Measurements from ENCODE around the gene GAL3ST3.
A peak's percentile ranks its signal among the peaks of the same experiment; 100 is the strongest.
"Not testable (repeated sequence)": the region's sequence is repeated elsewhere in the genome, so short reads cannot be mapped to it uniquely, and the experiment has no call there.

Gene GAL3ST3

GRCh38 chr11:66048547-66049323 is at the start of gene GAL3ST3:
GAL3ST3 (minus strand) TSS chr11:66049161; CDS start chr11:66045415, 3,746 bp downstream.
- DNase-seq: no peak

GRCh38 chr11:66092125-66092524 is 43.2 kb upstream of the GAL3ST3 start:
- DNase-seq: not testable (repeated sequence)

- no peak for DNase-seq
Observed at GRCh38 chr11:66090288-66090687, 41.3 kb upstream of the GAL3ST3 start.

GRCh38 chr11:66089067-66089466 is 40.1 kb upstream of the GAL3ST3 start:
- DNase-seq: no peak

GRCh38 chr11:66087148-66087908 is 38.4 kb upstream of the GAL3ST3 start:
- no peak for DNase-seq

GRCh38 chr11:66084821-66085475 is 36.0 kb upstream of the GAL3ST3 start:
- DNase-seq: no peak

GRCh38 chr11:66083767-66084166 is 34.8 kb upstream of the GAL3ST3 start:
- no peak for DNase-seq

GRCh38 chr11:66082946-66083698 is 34.2 kb upstream of the GAL3ST3 start:
- no peak for DNase-seq

- peak; percentile 76 for DNase-seq
Observed at GRCh38 chr11:66081505-66081904, 32.5 kb upstream of the GAL3ST3 start.

GRCh38 chr11:66080055-66080817 is 31.3 kb upstream of the GAL3ST3 start:
- DNase-seq: peak; percentile 53

- not testable (repeated sequence) for DNase-seq
Observed at GRCh38 chr11:66078949-66079348, 30.0 kb upstream of the GAL3ST3 start.

GRCh38 chr11:66077927-66078326 is 29.0 kb upstream of the GAL3ST3 start:
- DNase-seq: no peak

- DNase-seq: no peak
Observed at GRCh38 chr11:66076561-66076960, 27.6 kb upstream of the GAL3ST3 start.

- no peak for DNase-seq
Observed at GRCh38 chr11:66075273-66075672, 26.3 kb upstream of the GAL3ST3 start.

GRCh38 chr11:66073669-66074068 is 24.7 kb upstream of the GAL3ST3 start:
- no peak for DNase-seq

GRCh38 chr11:66072518-66072917 is 23.6 kb upstream of the GAL3ST3 start:
- no peak for DNase-seq

- DNase-seq: no peak
Observed at GRCh38 chr11:66072081-66072480, 23.1 kb upstream of the GAL3ST3 start.

- DNase-seq: no peak
Observed at GRCh38 chr11:66071381-66071801, 22.4 kb upstream of the GAL3ST3 start.

- no peak for DNase-seq
Observed at GRCh38 chr11:66070604-66071380, 21.8 kb upstream of the GAL3ST3 start.

- DNase-seq: peak; percentile 33
Observed at GRCh38 chr11:66069715-66070603, 21.0 kb upstream of the GAL3ST3 start, which contains the start of gene PACS1. PACS1 (plus strand) TSS chr11:66070272; CDS start chr11:66070487, 215 bp downstream.
